NK-92 (cell line): ENCODE results near the gene MYO7B.

ENCODE experiments used
- DNase-seq: peaks from one replicate; lab custom pipeline; 2025; ENCODE audit not compliant: unreplicated experiment; lab: John Stamatoyannopoulos, UW

The MYO7B gene

DNA sequence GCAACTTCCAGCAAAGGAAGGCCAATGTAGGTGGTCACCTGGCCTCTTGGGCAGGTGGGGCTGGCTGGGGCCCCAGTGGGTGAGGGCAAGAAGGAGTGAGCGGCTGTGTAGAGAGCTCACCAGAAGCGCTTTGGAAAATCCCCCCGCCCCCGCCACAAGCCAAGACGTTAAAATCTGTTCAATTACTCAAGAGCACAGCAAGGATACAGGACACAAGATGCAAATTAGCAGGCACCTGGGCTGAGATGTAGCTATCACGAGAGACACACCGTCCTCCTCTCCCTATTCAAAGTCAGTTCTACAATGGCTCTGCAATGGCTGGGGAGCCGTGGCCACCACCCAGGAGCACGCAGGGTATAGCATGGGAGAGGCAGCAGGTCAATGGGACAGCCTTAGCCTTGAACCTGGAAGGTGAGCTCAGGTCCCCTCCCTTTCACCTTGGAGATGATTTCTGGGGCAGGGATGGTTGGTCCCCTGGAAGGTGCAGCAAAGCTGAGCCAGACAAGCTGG, 72.0 kb downstream of the MYO7B start:
- DNase-seq, result no peak

DNA sequence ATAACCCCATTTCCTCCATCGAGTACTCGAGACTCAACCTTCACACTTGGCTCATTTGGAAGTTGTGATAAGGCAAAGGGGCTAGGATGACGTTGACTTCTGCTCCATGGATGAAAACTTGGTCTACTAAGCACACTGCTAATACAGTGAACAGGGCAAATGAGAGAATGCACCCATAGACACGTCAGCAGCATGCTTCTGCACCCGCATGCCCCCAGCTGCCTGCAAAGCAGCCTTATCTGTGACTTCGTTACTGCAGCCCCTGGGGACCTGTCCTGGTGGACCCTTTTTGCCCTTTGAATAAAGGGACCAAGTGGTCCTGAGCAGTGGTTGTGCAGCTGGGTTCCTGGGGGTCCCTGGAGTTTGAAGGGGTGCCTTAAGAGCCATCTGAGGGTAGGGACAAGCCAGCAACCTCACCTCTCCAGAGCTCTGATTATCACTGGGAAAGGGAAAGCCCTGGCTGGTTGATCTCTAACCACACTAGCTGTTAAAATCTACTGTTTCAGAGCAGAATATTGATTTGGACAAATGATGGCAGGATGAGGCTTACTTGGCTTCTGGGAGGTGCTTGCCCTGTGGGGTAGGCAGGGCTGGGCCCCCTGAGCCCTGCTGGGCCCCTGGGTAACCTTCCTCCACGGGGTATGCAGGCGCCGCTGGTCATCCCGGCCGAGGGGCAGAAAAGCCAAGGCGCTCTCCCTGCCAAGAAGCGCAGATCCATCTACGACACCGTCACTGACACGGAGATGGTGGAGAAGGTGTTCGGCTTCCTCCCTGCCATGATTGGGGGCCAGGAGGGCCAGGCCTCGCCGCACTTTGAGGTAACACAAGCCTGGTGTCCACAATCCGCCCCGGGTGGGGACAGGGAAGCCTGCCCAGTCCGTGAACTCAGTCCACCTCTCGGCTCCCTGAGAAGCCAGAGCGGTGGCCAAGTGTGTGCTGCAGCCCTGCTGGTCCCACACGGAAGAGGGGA, 72.9 kb downstream of the MYO7B start:
- no peak for DNase-seq

DNA sequence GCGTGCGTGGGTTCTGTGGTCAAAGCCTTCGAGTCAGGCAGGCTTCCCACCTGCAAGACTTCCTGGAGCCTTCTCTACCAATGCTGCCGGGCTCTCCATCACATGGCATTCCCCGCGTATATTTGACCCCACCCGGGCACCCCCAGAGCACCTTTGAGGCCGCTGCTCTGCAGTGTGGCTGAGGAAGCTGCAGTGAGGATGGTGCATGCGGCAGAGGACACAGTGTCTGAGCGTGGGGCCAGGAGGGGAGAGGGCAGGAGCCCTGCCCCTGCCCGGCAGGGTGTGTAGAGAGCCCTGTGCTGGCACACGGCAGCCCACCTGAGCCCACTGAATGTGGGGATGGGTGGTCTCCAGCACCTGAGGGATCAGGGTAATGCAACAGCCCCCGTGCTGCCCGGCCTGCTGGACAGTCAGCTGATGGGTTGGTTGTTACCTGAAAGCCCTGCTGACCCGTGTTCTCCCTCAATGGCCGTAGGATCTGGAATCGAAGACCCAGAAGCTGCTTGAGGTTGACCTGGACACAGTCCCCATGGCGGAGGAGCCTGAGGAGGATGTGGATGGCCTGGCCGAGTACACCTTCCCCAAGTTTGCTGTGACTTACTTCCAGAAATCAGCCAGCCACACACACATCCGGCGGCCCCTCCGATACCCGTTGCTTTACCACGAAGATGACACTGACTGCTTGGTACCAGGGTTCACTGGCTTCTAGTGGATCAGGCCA, 73.7 kb downstream of the MYO7B start:
- DNase-seq, result no peak

DNA sequence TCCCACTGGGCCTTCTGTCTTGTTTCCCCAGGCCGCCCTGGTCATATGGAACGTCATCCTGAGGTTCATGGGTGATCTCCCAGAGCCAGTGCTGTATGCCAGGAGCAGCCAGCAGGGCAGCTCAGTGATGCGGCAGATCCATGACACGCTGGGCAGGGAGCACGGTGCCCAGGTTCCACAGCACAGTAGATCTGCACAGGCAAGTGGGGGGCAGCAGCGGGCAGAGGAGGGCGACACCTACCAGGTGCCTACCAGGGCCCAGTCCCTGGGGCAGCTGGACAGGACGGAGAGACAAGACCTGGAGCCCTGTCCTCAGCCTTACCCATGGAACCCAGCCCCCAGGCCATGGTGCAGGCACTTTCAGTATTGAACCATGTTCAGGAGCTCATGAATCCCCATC, 74.3 kb downstream of the MYO7B start:
- DNase-seq, result no peak

DNA sequence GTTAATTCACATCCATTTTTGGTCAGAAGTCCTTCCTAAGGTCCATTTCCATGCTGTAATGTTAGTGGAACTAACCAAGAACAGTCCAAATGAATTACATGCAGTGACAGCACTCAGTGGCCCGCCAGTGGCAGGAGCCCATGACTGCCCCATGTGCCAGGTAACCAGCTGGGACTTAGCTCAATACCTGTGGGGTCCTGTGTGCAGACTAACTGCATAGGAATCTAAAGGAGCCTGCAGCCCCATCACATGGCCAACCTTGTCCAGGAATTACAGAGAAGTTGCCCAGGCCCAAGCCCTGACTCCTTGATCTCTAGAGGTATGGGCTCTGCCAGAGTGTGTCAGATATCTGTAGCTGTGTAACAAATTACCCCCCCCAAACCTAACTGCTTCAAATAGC, 75.1 kb downstream of the MYO7B start:
- no peak for DNase-seq

DNA sequence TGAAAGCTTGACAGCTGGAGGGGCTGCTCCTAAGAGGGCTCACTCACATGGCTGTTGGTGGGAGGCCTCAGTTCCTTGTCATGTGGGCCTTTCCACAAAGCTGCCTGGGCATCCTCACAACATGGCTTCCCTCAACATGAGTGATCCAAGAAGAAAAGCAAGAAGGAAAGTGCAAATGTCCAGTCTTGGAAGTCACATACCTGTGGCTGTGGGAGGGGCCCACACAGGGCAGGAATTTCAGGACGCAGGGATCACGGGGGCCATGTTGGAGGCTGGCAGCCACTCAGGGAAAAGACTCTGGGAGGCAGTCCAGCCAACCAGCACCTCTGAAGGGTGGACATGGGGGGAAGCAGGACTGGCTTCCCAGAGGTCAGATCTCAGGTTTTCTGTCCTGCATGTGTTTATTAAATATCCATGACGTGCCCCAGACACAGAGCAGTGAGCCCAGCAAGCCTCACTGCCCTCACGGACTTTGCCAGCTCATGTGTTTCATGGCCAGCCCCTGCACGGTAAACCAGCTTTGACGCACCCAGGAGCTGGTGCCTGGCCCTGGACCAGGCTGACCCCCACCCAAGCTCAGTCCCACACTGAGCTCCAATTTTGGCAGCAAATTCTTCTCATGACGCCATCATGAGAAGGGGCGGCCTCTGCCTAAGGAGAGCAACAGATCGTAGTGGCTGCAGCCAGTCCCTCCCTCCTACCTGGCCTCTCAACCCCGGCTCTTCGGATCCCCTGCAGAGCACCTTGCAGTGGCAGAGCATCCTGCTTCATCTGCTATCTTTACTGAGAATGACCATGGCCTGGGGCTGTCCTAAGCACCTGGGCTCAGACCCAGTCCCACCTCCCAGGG, 75.8 kb downstream of the MYO7B start:
- DNase-seq, result no peak

DNA sequence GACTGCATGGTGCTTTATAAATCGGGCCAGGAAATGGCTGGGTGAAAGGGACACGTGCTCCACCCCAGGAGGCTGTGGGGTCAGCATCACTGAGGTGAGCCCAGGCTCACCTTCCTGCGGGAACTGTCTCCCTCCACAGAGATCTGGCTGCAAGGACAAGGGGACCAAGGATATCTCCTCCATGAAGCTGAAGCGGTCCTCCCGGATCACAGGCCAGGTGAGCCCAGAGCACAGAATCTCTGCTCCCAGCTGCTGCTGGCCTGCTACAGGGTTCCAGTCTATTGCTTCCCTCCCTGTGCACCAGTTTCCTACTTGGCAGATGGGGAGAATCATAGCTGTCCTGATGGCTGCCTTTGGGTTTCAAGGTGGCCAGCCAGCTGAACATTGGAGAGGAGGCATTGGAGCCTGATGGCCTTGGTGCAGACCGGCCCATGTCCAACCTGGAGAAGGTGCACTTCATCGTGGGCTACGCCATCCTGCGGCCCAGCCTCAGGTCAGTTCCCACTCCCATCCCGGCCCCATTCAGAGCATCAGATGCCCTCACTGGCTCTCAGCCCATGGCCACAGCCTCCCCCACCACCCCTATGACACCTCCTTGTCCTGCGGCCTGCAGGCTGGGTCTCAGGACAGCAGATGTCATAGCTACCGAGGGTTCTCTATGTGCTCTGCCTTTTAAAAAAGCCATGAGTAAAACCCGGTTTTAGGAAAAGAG, 76.8 kb downstream of the MYO7B start:
- no peak for DNase-seq

DNA sequence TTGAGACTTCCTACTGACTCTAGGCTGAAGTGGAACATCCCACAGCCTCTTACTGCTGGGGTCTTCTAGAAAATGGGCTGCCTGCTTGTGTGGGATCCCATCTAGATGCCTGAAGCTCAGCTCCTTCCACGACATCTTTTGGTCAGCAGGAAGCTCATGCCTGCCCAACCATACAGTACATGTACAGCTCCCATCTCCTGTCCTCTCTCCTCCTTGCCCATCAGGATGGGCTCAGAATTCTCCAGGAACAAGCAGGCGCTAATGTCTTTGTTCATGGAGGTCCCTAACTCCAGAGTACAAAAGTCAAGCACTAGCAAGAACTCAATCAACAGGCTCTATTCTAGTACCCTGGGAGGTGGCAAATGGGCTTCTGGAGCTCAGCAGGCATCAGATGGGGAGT, 78.8 kb downstream of the MYO7B start:
- no peak for DNase-seq

DNA sequence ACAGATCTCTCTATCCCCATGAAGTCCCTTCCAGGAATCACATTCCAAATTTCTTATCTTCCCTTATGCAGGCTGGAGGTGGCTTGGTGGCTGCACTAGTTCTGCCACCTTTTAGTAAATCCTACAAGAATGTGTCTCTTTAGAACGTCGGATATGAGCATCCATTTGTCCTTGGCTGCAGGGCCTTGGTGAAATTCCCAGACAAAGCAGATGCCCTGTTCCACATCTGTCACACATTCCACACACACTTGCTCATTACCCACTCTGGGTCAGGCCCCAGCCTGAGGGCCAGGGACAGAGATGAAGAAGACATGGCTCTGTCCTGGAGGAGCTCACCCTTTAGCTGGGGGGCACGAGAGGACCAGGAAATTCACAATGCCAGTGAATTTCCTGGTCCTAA, 79.2 kb downstream of the MYO7B start:
- no peak for DNase-seq

DNA sequence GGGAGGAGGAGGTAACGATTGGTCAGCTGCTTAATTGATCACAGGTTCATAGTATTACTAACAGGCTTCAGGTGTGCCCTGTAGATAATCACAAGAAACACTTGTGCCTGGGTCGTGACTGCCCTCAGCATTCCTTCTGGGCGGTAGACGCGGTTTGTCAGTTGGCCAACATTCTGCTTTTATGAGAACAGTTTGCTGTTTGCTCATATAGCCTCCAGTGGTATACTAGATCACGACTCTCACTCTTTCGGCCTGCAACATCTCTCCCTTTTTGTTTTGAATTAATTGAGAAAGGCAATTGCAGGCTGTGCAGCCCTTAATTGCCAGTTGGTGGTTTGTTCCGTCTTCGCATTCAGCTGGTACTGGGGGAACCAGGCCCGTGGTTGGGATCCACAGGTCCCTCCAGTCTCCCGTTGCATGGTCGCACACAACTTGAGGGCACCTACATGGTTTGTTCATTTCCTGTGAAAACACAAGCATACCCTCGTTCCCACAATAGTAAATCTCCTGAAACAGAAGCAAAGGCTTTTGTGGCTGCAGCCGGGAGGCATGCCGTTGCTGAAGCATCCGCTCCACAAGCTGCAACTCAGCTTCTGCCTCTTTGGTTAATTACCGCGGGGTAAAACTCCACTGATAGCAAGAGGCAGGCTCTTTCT, 80.2 kb downstream of the MYO7B start:
- no peak for DNase-seq

DNA sequence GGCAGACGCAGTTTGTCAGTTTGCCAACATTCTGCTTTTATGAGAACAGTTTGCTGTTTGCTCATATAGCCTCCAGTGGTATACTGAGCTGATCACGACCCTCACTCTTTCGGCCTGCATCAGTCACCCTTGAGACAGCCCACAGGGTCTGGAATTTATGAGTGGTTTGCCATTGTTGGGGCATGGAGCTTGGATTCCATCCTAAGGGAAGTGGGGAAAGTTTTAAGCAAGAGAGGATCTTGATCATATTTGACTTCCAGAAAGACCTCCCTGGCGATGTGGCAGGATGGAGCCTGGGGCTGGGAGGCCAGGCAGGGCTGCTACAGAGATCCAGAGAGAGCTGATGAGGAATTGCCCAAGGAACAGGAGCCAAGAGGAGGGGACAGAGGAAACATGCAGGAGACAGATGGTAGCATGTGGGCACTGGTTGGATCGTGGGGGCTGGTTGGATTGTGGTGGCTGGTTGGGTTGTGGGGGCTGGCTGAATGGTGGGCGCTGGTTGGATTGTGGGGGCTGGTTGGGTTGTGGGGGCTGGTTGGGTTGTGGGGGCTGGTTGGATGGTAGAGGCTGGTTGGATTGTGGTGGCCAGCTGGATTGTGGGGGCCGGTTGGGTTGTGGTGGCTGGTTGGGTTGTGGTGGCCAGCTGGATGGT, 83.2 kb downstream of the MYO7B start:
- DNase-seq, result no peak

DNA sequence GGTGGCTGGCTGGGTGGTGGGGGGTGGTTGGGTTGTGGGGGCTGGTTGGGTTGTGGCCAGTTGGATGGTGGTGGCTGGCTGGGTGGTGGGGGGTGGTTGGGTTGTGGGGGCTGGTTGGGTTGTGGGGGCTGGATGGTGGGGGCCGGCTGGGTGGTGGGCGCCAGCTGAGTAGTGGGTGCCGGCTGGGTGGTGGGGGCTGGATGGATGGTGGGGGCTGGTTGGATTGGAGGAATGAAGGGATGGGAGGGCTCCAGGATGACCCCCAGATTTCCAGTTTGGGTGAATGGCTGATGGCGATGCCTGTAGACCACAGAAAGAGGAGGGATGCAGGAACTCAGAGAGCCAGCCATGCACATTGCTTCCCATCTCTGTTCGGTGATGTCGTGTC, 83.7 kb downstream of the MYO7B start:
- no peak for DNase-seq

DNA sequence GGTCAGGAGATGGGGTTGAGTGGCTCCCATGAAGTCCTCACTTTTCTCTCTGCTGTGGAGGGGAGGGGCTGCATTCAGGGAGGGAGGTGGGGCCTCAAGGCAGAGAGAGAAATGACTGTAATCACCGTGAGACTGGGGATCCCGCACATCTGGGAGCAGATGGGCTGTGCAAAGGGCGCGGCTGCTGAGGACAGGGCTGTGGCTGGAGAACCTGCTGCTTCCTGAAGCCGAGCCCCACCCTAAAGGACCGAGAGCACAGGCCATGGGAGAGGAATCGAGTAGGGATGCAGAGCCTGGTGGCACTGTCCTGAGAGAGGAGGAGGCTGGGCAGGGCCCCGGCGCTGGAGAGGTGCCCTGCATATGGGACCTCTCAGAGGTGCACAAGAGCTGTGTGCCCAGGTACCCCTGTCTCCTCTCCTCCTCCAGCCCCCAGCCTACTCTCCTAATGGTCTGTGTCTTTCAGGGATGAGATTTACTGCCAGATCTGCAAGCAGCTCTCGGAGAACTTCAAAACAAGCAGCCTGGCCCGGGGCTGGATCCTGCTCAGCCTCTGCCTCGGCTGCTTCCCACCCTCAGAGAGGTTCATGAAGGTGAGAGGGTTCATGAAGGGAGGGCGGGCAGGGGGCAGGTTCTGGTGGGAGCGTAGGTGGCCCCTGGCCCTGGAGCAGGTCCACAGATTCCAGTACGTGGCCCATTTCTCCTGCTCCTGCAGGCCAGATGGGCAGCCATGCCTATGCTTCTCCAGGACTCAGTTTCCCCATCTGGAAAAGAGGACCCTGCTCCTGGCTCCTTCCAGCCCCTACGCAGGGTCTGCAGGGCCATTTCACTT, 84.6 kb downstream of the MYO7B start:
- DNase-seq, result no peak

DNA sequence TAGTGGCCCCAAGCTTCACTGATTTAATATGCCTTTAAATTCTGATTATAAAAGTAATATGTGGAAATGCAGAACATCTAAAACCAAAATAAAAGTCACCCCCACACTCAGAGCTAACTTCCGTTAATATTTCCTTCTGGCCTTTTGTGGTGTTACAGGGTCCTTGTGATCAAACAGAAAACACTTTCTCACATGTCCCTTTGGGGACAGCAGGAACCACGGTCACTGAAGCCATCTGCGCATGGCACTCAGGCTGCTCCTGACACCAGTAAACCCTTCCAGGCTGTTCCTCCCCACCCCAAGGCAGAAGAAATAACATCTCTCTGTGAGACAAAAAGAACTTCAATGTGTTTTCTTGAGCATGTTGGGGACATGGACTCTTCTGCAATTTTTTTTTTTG, 85.4 kb downstream of the MYO7B start:
- DNase-seq, result no peak

DNA sequence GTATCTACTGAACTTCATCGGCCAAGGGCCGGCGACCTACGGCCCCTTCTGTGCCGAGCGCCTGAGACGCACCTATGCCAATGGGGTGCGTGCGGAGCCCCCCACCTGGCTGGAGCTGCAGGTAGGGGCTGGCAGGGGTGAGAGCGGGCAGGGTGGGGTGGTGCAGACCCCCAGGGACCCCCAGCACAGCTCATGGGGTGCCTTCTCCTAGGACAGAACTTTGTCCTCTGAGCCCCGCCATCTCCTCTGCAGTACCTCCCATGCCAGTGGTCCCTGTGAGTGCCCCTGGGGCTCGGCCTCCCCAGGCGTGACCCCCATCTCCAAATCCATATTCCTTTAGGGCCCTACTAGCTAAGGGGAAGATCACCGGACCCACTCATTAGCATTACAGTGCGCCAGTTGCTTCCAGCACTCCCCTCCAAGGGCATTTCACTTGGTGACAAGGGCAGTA, 86.5 kb downstream of the MYO7B start:
- DNase-seq, result no peak

DNA sequence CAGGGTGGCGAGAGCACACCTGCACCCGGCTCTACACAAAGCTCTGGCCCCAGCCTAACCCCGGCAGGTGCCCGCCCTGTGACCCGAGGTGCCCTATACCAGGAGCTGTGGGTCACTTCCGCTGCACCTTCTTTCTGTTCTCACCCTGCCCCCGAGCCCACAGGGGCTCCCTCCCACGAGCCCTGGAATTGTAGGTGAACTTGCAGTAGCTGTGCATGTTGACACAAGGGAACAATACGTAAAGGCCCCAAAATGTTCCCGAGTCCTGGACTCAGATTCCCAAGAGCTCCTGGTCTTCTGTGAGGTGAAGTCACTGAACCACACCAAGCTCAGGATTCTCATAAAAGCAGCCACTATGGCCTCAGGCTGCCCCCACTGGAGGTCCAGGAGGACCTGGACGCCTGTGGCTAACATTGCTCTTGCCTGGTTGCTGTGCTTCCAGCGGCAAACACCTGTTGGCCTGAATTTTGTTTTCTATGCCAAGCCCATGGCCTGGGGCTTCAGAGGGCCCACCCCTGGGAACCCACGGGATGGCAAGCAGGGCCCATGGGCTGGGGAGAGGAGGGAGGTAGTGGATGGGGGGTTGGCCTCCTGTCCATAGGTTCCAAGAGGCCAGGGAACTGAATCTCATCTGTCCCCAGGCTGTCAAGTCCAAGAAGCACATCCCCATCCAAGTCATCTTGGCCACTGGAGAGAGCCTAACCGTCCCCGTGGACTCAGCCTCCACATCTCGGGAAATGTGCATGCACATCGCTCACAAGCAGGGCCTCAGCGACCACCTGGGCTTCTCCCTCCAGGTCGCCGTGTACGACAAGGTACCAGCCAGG, 87.3 kb downstream of the MYO7B start:
- DNase-seq, result no peak

DNA sequence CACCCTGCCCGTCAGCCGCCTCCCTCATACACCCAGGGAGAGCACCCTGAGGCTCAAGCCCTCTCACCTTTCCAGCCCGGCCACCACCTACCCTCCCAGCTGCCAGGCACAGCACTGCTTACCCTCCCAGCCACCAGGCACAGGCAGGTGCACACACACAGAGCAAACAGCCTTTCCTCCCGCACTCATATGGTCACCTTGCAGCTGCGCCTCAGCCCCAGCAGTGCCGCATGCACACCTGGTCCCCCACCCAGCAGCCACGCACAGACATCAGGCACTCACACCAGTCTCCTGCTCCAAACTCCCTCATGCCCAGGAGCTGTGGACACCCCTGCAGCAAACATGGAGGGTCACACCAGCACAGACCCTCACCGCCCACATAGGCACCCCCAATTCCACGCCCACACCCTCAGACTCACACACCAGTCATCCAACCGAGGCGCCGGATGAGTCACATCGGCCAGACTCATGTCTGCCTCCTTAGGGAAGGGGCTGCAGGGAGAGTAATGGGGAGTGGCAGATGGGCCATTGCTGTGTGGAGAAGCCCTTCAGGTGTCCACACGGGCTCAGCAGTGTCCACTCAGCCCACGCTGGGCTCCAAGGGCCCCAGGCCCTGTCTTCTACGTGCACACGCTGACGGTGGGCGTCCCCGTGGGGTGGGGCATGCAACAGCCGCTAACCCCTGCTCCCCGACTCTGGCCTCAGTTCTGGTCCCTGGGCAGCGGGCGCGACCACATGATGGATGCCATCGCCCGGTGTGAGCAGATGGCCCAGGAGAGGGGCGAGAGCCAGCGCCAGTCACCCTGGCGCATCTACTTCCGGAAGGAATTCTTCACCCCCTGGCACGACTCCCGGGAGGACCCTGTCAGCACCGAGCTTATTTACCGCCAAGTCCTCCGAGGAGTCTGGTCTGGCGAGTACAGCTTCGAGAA, 88.2 kb downstream of the MYO7B start:
- DNase-seq, result no peak
